Choroid plexus epithelial cell (primary cell): ENCODE results near the gene ASIC4.

ENCODE experiments used
- DNase-seq: peaks from one replicate; pipeline ENCODE4 v3.0.0-alpha.2; 2010; ENCODE audit warnings: low read depth
- H3K4me3 ChIP-seq: 2 replicates; pipeline ENCODE4 v1.5.1; 2011; ENCODE audit warnings: low read depth, mild to moderate bottlenecking, control low read depth, low read length, moderate library complexity
- CTCF ChIP-seq: conservative IDR thresholded peaks from 2 replicates; pipeline ENCODE4 v1.5.1; 2011; ENCODE audit warnings: low read depth, mild to moderate bottlenecking, control low read depth, inconsistent platforms, low read length, moderate library complexity

ASIC4 gene

DNA sequence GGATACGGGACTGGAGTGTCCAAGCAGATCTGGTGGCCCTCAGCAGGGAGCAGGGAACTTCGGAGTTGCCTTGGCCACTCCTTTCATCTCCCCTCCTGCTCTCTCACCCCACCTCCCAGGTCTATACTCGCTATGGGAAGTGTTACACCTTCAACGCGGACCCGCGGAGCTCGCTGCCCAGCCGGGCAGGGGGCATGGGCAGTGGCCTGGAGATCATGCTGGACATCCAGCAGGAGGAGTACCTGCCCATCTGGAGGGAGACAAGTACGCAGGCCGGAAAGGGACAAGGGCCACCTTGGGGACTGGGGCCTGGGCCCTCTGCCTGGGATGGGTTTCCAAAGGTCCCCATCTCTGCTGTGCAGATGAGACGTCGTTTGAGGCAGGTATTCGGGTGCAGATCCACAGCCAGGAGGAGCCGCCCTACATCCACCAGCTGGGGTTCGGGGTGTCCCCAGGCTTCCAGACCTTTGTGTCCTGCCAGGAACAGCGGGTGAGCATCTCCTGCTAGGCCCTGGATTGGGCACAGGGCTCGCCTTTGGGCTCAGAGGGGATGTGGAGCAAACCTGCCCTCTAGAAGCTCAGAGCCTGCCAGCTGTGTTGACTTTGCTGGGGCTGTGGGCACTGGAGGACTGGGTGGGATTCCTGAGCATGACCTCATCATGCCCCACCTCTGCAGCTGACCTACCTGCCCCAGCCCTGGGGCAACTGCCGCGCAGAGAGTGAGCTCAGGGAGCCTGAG, 17.5 kb downstream of the ASIC4 start:
- H3K4me3 ChIP-seq = no peak overlapping the region
- DNase-seq = no peak
- TF ChIP-seq CTCF = no peak

DNA sequence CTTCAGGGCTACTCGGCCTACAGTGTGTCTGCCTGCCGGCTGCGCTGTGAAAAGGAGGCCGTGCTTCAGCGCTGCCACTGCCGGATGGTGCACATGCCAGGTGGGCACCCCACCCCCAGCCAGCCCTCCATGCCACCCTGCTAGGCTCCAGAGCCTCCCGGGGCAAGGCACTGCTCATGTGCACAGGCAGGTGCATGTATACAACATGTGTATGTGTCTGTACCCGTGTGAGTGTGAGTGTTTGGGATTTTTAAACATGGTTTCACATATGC, 18.0 kb downstream of the ASIC4 start:
- DNase-seq = no peak
- no peak for TF ChIP-seq CTCF
- H3K4me3 ChIP-seq = no peak overlapping the region

DNA sequence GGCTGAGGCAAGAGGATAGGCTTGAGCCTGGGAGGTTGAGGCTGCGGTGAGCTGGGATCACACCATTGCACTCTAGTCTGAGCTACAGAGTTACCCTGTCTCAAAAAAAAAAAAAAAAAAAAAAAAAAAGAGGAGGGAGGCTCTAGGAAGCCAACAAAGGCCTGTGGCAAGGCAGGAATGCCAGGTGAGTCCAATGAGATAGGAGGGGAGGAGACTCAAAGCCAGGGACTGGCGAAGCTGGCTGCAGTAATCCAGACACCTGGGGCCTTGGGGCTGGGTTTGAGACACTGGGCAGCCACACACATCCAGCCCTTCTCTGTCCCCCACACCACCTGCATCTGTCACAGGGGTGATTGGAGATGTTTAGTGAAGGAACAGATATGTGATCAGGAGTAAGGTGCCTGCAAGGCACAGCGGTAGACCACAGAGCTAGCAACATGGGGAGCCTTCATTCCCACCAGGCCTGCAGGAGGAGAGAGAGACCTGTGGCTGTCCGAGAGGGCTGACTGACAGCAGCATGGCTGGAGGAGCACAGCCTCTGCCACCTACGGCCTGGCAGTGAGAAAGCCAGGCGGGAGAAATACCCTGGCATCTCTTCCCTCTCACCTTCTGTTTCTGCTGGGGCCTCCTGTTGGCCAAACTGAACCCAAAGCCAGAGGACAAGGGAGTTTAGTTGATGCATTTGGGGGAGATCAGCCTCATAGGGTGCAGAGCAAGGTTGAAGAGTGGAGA, 19.8 kb downstream of the ASIC4 start:
- no peak overlapping the region for H3K4me3 ChIP-seq
- no peak for TF ChIP-seq CTCF
- no peak for DNase-seq

GRCh38 chr2:219536425-219536824, 22.1 kb downstream of the ASIC4 start:
- H3K4me3 ChIP-seq = no peak overlapping the region
- no peak for DNase-seq
- TF ChIP-seq CTCF = no peak

GRCh38 chr2:219536967-219537366, 22.7 kb downstream of the ASIC4 start:
- TF ChIP-seq CTCF = no peak

GRCh38 chr2:219537657-219538488, 23.6 kb downstream of the ASIC4 start:
- peak; percentile 12 for DNase-seq
- H3K4me3 ChIP-seq = no peak overlapping the region
- TF ChIP-seq CTCF = peak; percentile 20

More at GRCh38 chr2:219536967-219537366, 22.7 kb downstream of the ASIC4 start:
- DNase-seq = no peak
- H3K4me3 ChIP-seq = no peak overlapping the region
